ENCODE results near the gene ITPKB.

Gene ITPKB

GRCh38 chr1:226738995-226739695 lies at the start of gene ITPKB:
Gene ITPKB, minus strand, starts transcription at chr1:226739282. Its CDS starts 1,824 bp downstream, at chr1:226737458.
- Mint-ChIP-seq H3K27me3 (no peaks in the 10 kb centered on the region), H3K36me3 (ENCODE audit: low read depth) (peaks cover 13% of the 10 kb centered on the region)

GRCh38 chr1:226787638-226788037 lies 48.6 kb upstream of the ITPKB start:
- Mint-ChIP-seq H3K27me3 (no peaks in the 10 kb centered on the region), H3K9me3 (no peaks in the 10 kb centered on the region), H3K27ac (no peak overlapping the region), H3K4me1 (peaks cover 15% of the 10 kb centered on the region), H3K4me3 (no peak overlapping the region), H3K36me3 (ENCODE audit: low read depth) (no peaks in the 10 kb centered on the region)
- no peak for DNase-seq
- ATAC-seq, result no peak

More at GRCh38 chr1:226738995-226739695, at the start of gene ITPKB:
- Mint-ChIP-seq H3K27ac (peak within 1 kb of the TSS; percentile 96), H3K4me1 (peaks cover 43% of the 10 kb centered on the region), H3K4me3 (peak within 1 kb of the TSS; percentile 98), H3K9me3 (peaks cover 3% of the 10 kb centered on the region)
- DNase-seq (peak; percentile 52), ATAC-seq (peak; percentile 29)

- Mint-ChIP-seq H3K36me3 (ENCODE audit: low read depth) (no peaks in the 10 kb centered on the region), H3K27me3 (no peaks in the 10 kb centered on the region), H3K9me3 (no peaks in the 10 kb centered on the region), H3K4me3 (no peak overlapping the region), H3K4me1 (peaks cover 15% of the 10 kb centered on the region), H3K27ac (no peak overlapping the region)
- ATAC-seq (no peak), DNase-seq (no peak)
Observed at GRCh38 chr1:226787071-226787470, 48.0 kb upstream of the ITPKB start.

- H3K4me1 Mint-ChIP-seq, result peaks cover 15% of the 10 kb centered on the region
- no peaks in the 10 kb centered on the region for H3K27me3 Mint-ChIP-seq
- no peak for DNase-seq
- H3K27ac Mint-ChIP-seq, result no peak overlapping the region
- H3K9me3 Mint-ChIP-seq, result no peaks in the 10 kb centered on the region
- no peak overlapping the region for H3K4me3 Mint-ChIP-seq
- no peaks in the 10 kb centered on the region for H3K36me3 Mint-ChIP-seq (ENCODE audit: low read depth)
- ATAC-seq, result peak; percentile 40
Observed at GRCh38 chr1:226786550-226786949, 47.5 kb upstream of the ITPKB start.

- no peaks in the 10 kb centered on the region for H3K9me3 Mint-ChIP-seq
- peaks cover 11% of the 10 kb centered on the region for H3K4me1 Mint-ChIP-seq
- ATAC-seq (no peak), DNase-seq (no peak)
- H3K27me3 Mint-ChIP-seq, result no peaks in the 10 kb centered on the region
- H3K36me3 Mint-ChIP-seq (ENCODE audit: low read depth), result no peaks in the 10 kb centered on the region
- H3K27ac Mint-ChIP-seq, result no peak overlapping the region
- no peak overlapping the region for H3K4me3 Mint-ChIP-seq
Observed at GRCh38 chr1:226785805-226786204, 46.7 kb upstream of the ITPKB start.

GRCh38 chr1:226784081-226785049 lies 45.3 kb upstream of the ITPKB start:
- Mint-ChIP-seq H3K4me1 (peaks cover 13% of the 10 kb centered on the region), H3K27me3 (no peaks in the 10 kb centered on the region), H3K9me3 (no peaks in the 10 kb centered on the region), H3K4me3 (no peak overlapping the region), H3K36me3 (ENCODE audit: low read depth) (no peaks in the 10 kb centered on the region), H3K27ac (no peak overlapping the region)
- no peak for ATAC-seq
- DNase-seq, result no peak

GRCh38 chr1:226782845-226783601 lies 43.9 kb upstream of the ITPKB start:
- DNase-seq (no peak), ATAC-seq (no peak)
- Mint-ChIP-seq H3K9me3 (no peaks in the 10 kb centered on the region), H3K36me3 (ENCODE audit: low read depth) (no peaks in the 10 kb centered on the region), H3K27ac (no peak overlapping the region), H3K27me3 (no peaks in the 10 kb centered on the region), H3K4me3 (no peak overlapping the region), H3K4me1 (peaks cover 4% of the 10 kb centered on the region)

GRCh38 chr1:226781937-226782609 lies 43.0 kb upstream of the ITPKB start:
- ATAC-seq, result no peak
- Mint-ChIP-seq H3K9me3 (no peaks in the 10 kb centered on the region), H3K4me1 (peaks cover 4% of the 10 kb centered on the region), H3K36me3 (ENCODE audit: low read depth) (no peaks in the 10 kb centered on the region), H3K4me3 (no peak overlapping the region), H3K27me3 (no peaks in the 10 kb centered on the region), H3K27ac (no peak overlapping the region)
- DNase-seq, result no peak

GRCh38 chr1:226779561-226779960 lies 40.5 kb upstream of the ITPKB start:
- H3K9me3 Mint-ChIP-seq, result no peaks in the 10 kb centered on the region
- DNase-seq (no peak), ATAC-seq (no peak)
- H3K4me3 Mint-ChIP-seq, result no peak overlapping the region
- H3K27ac Mint-ChIP-seq, result no peak overlapping the region
- peaks cover 4% of the 10 kb centered on the region for H3K4me1 Mint-ChIP-seq
- no peaks in the 10 kb centered on the region for H3K27me3 Mint-ChIP-seq
- no peaks in the 10 kb centered on the region for H3K36me3 Mint-ChIP-seq (ENCODE audit: low read depth)

GRCh38 chr1:226778657-226779058 lies 39.6 kb upstream of the ITPKB start:
- Mint-ChIP-seq H3K27me3 (no peaks in the 10 kb centered on the region), H3K27ac (no peak overlapping the region), H3K36me3 (ENCODE audit: low read depth) (no peaks in the 10 kb centered on the region), H3K9me3 (no peaks in the 10 kb centered on the region), H3K4me1 (peaks cover 4% of the 10 kb centered on the region), H3K4me3 (no peak overlapping the region)
- no peak for ATAC-seq
- DNase-seq, result no peak

GRCh38 chr1:226776975-226777374 lies 37.9 kb upstream of the ITPKB start:
- H3K27ac Mint-ChIP-seq, result no peak overlapping the region
- H3K9me3 Mint-ChIP-seq, result no peaks in the 10 kb centered on the region
- H3K27me3 Mint-ChIP-seq, result no peaks in the 10 kb centered on the region
- DNase-seq (no peak), ATAC-seq (no peak)
- peaks cover 6% of the 10 kb centered on the region for H3K4me1 Mint-ChIP-seq
- no peaks in the 10 kb centered on the region for H3K36me3 Mint-ChIP-seq (ENCODE audit: low read depth)
- no peak overlapping the region for H3K4me3 Mint-ChIP-seq

GRCh38 chr1:226776066-226776465 lies 37.0 kb upstream of the ITPKB start:
- H3K36me3 Mint-ChIP-seq (ENCODE audit: low read depth), result no peaks in the 10 kb centered on the region
- no peak overlapping the region for H3K4me3 Mint-ChIP-seq
- no peak for ATAC-seq

GRCh38 chr1:226772446-226773139 lies 33.5 kb upstream of the ITPKB start:
- ATAC-seq (no peak), DNase-seq (no peak)
- Mint-ChIP-seq H3K27ac (no peak overlapping the region), H3K9me3 (no peaks in the 10 kb centered on the region), H3K27me3 (no peaks in the 10 kb centered on the region), H3K4me1 (peaks cover 2% of the 10 kb centered on the region), H3K4me3 (no peak overlapping the region), H3K36me3 (ENCODE audit: low read depth) (no peaks in the 10 kb centered on the region)

More at GRCh38 chr1:226776066-226776465, 37.0 kb upstream of the ITPKB start:
- Mint-ChIP-seq H3K9me3 (no peaks in the 10 kb centered on the region), H3K27ac (no peak overlapping the region), H3K4me1 (peaks cover 6% of the 10 kb centered on the region), H3K27me3 (no peaks in the 10 kb centered on the region)
- no peak for DNase-seq

Measured in activated naive CD8-positive, alpha-beta T cell treated with anti-CD3 and anti-CD28 coated beads, Interleukin-2, amount 50 U/mL, for 24 hours (primary cell).